Heart right ventricle (tissue), 16 donors: Measurements from ENCODE around the gene FCAMR. TPM values are rescaled to one million over a fixed set of nuclear protein-coding genes. Genes with fewer than 3 reads are reported as not detected.

ENCODE experiments used
- ATAC-seq, 8 donors: fragments of 200-7000 bp; cut with Tn5 transposase; one replicate each; pipeline ENCODE4 v1.9.1; 2020; ENCODE audit warnings: mild to moderate bottlenecking in 8 of 8, moderate library complexity in 8 of 8, moderate number of reproducible peaks in 1 of 8
- DNase-seq, 2 donors: peaks; one replicate each; pipeline ENCODE4 v3.0.0-alpha.2; 2020
- H3K27ac ChIP-seq, 10 donors: fragments of 200-600 bp; sonication (generic) in 2 of 10; one replicate each; pipeline versions ENCODE4 v1.5.0 to v1.8.0; 2020 to 2022; ENCODE audit warnings: mild to moderate bottlenecking in 3 of 10
- H3K27me3 ChIP-seq, 7 donors: fragments of 200-600 bp; one replicate each; pipeline ENCODE4 v1.8.0; 2021 to 2022; ENCODE audit warnings: mild to moderate bottlenecking in 2 of 7
- H3K36me3 ChIP-seq, 9 donors: fragments of 200-600 bp; sonication (generic) in 1 of 9; one replicate each; pipeline versions ENCODE4 v1.5.0 to v1.8.0; 2020 to 2022; ENCODE audit warnings: mild to moderate bottlenecking in 2 of 9
- H3K4me1 ChIP-seq, 9 donors: fragments of 200-600 bp; sonication (generic) in 1 of 9; one replicate each; pipeline versions ENCODE4 v1.5.0 to v1.8.0; 2020 to 2022; ENCODE audit warnings: mild to moderate bottlenecking in 4 of 9
- H3K4me3 ChIP-seq, 10 donors: fragments of 200-600 bp; sonication (generic) in 2 of 10; one replicate each; pipeline versions ENCODE4 v1.5.0 to v1.8.0; 2020 to 2022; ENCODE audit warnings: mild to moderate bottlenecking in 7 of 10, moderate library complexity in 2 of 10
- H3K9me3 ChIP-seq, 11 donors: fragments of 200-600 bp in 10 of 11; sonication (generic) in 2 of 11; one replicate each; pipeline versions ENCODE4 v1.5.0 to v1.8.0; 2013 to 2022; ENCODE audit warnings: mild to moderate bottlenecking in 2 of 11, control low read depth in 1 of 11, moderate library complexity in 1 of 11
- WGBS, 2 donors: extraction: QIAGEN DNeasy Blood & Tissue Kit; methylation state at CpG; one replicate each; pipeline ENCODE4 v1.1.7; 2013; ENCODE audit warnings: inconsistent platforms in 1 of 2; 5-methylcytosine and 5-hydroxymethylcytosine counted together
- intact Hi-C, 10 donors: fragments of 100-400 bp; cut with DNase I; formaldehyde crosslinking; loops; one replicate each; pipeline versions ENCODE4 v1.11.1 to v1.14.2; 2022
- long read RNA-seq, 3 donors: library from polyadenylated mRNA; unstranded; transcript quantifications; one replicate each; pipeline ENCODE4 v2.0.0, GENCODE V29; 2020 to 2021
- polyA plus RNA-seq, 2 donors: library from polyadenylated mRNA; stranded (reverse); fragments of 200-250 nt; gene quantifications; one replicate each; pipeline ENCODE4 v1.2.3, GENCODE V29; 2013
- total RNA-seq, 10 donors: library from RNA; stranded (reverse); fragmentation: NEBNext Ultra II Directional in 3 of 10; extraction: Animal tissue kit (Norgen Biotek cat#: 25700) in 3 of 10; gene quantifications; one replicate each; pipeline versions ENCODE4 v1.2.1 to v1.2.4, GENCODE V29; 2021 to 2023
- TF ChIP-seq, protein P1 (sequence below), 9 donors: fragments of 200-600 bp; sonication (generic) in 2 of 9; IDR thresholded peaks; one replicate each; pipeline versions ENCODE4 v1.5.0 to v1.8.0; 2021 to 2022; ENCODE audit warnings: antibody characterized with exemption in 9 of 9, mild to moderate bottlenecking in 5 of 9, moderate library complexity in 1 of 9
- donor health status: Arrhythmogenic right ventricular cardiomyopathy.
- donor health status: ischemic (EF 13 %, LVEDD 7.1; RV severe dilation, severe dysfunction).
- donor health status: healthy with polysubstance abuse.
- donor health status: DM: no; HTN: yes; CAD: no.
- donor health status: DM: no; HTN: no; CAD: no.
- donor health status: ischemic (EF 25% LVEDD 6.9; RV normal size, moderate dysfunction).
- donor health status: ischemic (EF 25% LVEDD 5.7; RV mildly dilated, moderate dysfunction).
- donor health status: healthy.
- donor health status: DM: yes; HTN: yes; CAD: no.
- donor health status: Ischemic cardiomyopathy.
- donor health status: ischemic (EF 35%, LVEDD 5.7; RV mildly dilated, moderate dysfunction).
- donor health status: nonischemic (EF 11% LVEDD 7.7; RV severe dilation, severe dysfunction).
- donor health status: DM: yes; HTN: yes; CAD: no.
- donor health status: PGD.
- donor health status: ischemic (EF 29% LVEDD 5.4; RV normal size, mild dysfunction).
- donor health status: nonischemic (EF 23%, LVEDD 6.1; RV moderate dilation, normal function).

The FCAMR gene, protein sequence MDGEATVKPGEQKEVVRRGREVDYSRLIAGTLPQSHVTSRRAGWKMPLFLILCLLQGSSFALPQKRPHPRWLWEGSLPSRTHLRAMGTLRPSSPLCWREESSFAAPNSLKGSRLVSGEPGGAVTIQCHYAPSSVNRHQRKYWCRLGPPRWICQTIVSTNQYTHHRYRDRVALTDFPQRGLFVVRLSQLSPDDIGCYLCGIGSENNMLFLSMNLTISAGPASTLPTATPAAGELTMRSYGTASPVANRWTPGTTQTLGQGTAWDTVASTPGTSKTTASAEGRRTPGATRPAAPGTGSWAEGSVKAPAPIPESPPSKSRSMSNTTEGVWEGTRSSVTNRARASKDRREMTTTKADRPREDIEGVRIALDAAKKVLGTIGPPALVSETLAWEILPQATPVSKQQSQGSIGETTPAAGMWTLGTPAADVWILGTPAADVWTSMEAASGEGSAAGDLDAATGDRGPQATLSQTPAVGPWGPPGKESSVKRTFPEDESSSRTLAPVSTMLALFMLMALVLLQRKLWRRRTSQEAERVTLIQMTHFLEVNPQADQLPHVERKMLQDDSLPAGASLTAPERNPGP
- total RNA-seq, result not detected
- polyA plus RNA-seq, result not detected
- long read RNA-seq, donor 1, result 0 reads
- long read RNA-seq, donor 2, result 0 reads
- long read RNA-seq, donor 3, result 0 reads

DNA sequence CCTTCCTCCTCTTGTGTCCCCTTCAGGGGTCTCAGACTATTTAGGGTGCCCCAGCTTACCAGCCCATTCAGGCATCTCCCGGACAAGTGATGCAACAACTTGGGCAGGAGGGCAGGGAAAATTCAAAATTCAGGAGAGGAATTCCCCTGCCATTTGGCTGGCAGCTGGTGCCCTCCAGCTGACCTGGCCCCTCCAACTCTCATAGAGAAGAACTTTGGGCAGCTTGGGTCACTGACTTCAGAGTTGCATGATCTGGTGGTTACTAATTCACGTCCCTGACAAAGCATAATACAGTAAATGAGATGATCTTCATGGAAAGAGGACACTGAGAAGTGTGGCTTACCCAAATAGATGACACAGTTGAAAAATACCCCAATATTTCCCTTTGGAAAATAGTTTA, at the start of gene FCAMR:
Gene FCAMR (minus strand): TSS at position 15 of the 400 bp plus-strand sequence. CDS start 335 bp downstream, outside the sequence.
- 75 to 83% methylated on average over 2 of the region's 2 CpGs for WGBS, 2 donors
- TF ChIP-seq, protein P1, sequence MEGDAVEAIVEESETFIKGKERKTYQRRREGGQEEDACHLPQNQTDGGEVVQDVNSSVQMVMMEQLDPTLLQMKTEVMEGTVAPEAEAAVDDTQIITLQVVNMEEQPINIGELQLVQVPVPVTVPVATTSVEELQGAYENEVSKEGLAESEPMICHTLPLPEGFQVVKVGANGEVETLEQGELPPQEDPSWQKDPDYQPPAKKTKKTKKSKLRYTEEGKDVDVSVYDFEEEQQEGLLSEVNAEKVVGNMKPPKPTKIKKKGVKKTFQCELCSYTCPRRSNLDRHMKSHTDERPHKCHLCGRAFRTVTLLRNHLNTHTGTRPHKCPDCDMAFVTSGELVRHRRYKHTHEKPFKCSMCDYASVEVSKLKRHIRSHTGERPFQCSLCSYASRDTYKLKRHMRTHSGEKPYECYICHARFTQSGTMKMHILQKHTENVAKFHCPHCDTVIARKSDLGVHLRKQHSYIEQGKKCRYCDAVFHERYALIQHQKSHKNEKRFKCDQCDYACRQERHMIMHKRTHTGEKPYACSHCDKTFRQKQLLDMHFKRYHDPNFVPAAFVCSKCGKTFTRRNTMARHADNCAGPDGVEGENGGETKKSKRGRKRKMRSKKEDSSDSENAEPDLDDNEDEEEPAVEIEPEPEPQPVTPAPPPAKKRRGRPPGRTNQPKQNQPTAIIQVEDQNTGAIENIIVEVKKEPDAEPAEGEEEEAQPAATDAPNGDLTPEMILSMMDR (IDR thresholded peaks at IDR 0.05), result no peak
- H3K4me3 ChIP-seq, result no peak within 1 kb of the TSS
- H3K36me3 ChIP-seq, result no peaks in the 10 kb centered on the region
- H3K4me1 ChIP-seq, result peaks cover 0 to 44% (median 0%) of the 10 kb centered on the region in 9 donors
- H3K9me3 ChIP-seq, result no peaks in the 10 kb centered on the region
- DNase-seq, result no peak
- intact Hi-C loops, result loop anchor here in 2 of 10 donors (10.0 kb wide), 1 partner anchor 346 kb away; no protein-coding TSS in a partner anchor
- H3K27ac ChIP-seq, result no peak within 1 kb of the TSS
- H3K27me3 ChIP-seq, result peaks cover 0 to 47% (median 9%) of the 10 kb centered on the region in 7 donors
- no peak for ATAC-seq

DNA sequence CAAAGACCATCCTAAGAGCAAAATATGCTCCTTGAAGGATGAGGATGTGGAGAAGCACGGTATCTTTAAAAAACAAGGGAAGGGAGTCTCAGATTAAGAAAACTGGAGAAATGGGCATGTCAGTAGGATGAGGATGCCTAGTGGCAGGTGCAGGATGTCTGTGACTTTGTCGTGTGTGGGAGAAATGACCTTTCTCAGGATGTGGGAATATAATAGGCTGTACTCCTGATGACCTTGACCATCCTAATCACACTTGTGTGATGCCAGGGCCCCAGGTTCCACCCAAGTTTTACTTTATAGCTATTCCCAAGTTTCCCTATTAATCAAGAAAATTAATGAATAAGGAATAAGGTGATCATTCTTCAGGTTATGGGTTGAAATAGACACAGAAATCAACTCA, 49.4 kb upstream of the FCAMR start:
- H3K4me3 ChIP-seq, result no peak overlapping the region
- H3K4me1 ChIP-seq, result peaks cover 2 to 45% (median 24%) of the 10 kb centered on the region in 9 donors
- no peak for ATAC-seq
- intact Hi-C loops, result no loop called here
- DNase-seq, result no peak
- no peaks in the 10 kb centered on the region for H3K36me3 ChIP-seq
- WGBS, 2 donors, result 54 to 66% methylated on average over 2 of the region's 2 CpGs
- H3K27me3 ChIP-seq, result no peaks in the 10 kb centered on the region
- H3K27ac ChIP-seq, result no peak overlapping the region
- H3K9me3 ChIP-seq, result no peaks in the 10 kb centered on the region
- TF ChIP-seq, protein P1 (IDR thresholded peaks at IDR 0.05), result no peak

DNA sequence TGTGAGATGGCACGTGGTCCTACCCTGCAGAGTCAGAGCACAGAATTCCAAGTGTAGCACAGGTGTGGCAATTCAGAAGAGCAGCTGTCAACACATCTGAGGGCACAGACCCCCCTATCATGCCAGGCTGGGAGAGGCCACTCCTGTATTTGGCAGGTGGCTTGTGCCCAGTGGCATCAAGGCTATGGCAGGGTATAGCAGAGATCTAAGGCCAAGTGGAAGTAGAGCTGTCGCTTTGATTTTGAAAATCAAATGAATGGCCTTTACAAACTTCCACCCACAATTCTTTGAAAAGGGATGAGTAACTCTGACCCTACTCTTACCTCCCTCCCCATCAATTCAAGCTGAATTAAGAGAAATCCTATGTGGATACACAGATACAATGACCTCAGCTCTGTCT, 48.9 kb upstream of the FCAMR start:
- DNase-seq (no peak), ATAC-seq (no peak)
- Histone ChIP-seq H3K36me3 (no peaks in the 10 kb centered on the region), H3K4me1 (peaks cover 0 to 40% (median 19%) of the 10 kb centered on the region in 9 donors), H3K27me3 (no peaks in the 10 kb centered on the region), H3K4me3 (no peak overlapping the region), H3K27ac (no peak overlapping the region), H3K9me3 (no peaks in the 10 kb centered on the region)
- WGBS, 2 donors, result 85 to 96% methylated on average over 2 of the region's 2 CpGs
- intact Hi-C loops, result no loop called here
- TF ChIP-seq, protein P1 (IDR thresholded peaks at IDR 0.05), result no peak

DNA sequence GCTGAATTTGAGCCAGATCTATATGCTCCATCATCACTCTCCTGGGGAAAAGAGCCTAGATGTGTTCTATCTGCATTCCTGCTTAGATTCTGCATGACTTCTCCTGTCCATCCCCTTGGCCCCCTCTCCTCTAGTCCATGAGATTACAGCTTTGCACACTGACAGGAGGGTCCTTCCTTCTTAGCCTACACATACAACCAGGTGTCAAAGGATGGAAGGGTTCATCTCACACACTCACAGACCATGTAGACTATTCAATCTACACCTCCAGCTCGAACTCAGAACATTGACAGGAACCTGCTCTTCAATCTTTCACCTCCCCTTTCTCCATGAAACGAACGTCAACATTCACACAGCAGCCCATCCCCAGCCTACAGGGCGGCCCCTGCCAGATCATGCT, 48.4 kb upstream of the FCAMR start:
- intact Hi-C loops, result no loop called here
- TF ChIP-seq, protein P1 (IDR thresholded peaks at IDR 0.05), result no peak
- Histone ChIP-seq H3K27me3 (no peaks in the 10 kb centered on the region), H3K4me3 (no peak overlapping the region), H3K27ac (no peak overlapping the region), H3K36me3 (no peaks in the 10 kb centered on the region), H3K4me1 (peaks cover 0 to 35% (median 15%) of the 10 kb centered on the region in 9 donors), H3K9me3 (no peaks in the 10 kb centered on the region)
- ATAC-seq, result no peak
- no peak for DNase-seq
- 84 to 87% methylated on average over 4 of the region's 4 CpGs for WGBS, 2 donors
